Suppressor macrophage treated with lipopolysaccharide for 4 hours (primary cell): ENCODE measurements around the gene RFX5.
A peak's percentile ranks its signal among the peaks of the same experiment; 100 is the strongest.
"Not testable (repeated sequence)": the region's sequence is repeated elsewhere in the genome, so short reads cannot be mapped to it uniquely, and the experiment has no call there.

Experiments
- DNase-seq: peaks from one replicate; pipeline ENCODE4 v3.0.0-alpha.2; 2020

Gene RFX5

DNA sequence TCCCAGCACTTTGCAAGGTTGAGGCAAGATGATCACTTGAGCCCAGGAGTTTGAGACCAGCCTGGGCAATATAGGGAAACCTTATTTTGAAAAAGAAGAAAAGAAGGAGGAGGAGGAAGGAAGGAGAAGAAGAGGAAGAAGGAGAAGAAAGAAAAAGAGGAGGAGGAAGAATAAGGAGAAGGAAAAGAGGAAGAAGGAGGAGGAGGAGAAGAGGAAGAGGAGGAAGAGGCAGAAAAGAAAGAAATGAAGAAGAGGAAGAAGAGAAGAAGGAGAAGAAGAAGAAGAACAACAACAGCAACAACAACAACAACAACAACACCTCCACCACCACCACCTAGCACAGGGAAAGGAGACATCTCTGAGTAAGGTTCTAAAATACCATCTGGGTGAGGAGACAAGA lies 14.8 kb upstream of the RFX5 start:
- DNase-seq: no peak

DNA sequence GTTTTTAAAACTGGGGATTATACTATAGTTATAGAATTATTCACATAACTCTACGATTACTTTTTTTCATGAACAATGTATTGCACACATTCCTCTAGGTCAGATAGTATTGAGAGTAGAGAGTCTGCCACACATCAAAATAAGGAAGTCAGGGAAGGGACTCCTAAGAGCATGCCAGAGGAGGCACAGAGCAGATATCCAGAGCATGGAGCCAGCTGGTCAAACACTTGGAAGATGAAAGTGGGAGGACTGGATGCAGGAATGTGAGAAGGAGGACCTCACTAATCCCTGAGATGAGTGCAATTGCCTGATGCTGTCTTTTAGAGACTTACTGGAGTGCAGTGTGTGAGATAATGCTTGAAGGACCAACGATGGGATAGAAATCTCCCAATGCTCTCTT lies 9.6 kb upstream of the RFX5 start:
- DNase-seq: no peak

DNA sequence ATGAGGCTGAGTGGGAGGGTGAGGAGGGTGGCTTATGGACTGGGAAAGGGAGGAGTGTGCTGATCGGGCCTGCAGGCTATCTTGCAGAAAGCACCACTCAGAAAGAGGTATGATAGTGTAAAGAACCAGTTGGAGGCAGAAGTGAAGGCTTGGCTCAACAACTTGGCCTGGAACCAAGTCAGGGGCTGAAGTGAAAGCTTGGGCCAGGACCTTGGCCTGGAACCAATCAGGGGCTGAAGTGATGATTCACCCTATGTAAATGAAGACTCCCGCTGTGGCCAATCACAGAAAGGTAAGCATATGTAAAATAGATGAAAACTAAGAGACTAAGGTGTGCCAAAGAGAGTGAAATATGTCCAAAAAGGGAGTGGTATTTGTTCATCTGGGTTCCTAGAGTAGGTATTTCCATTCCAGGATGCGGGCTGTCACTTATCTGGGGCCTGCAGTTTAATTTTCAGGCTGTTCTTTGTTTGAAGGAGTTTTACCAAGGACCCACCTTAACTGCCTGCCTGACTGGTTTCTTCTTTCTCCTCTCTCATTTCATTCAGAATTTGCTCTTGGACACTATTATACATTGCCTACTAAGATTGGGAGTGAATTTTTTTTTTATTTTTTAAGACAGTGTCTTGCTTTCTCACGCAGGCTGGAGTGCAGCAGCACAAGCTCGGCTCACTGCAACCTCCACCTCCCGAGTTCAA lies 5.1 kb upstream of the RFX5 start:
- DNase-seq: no peak

DNA sequence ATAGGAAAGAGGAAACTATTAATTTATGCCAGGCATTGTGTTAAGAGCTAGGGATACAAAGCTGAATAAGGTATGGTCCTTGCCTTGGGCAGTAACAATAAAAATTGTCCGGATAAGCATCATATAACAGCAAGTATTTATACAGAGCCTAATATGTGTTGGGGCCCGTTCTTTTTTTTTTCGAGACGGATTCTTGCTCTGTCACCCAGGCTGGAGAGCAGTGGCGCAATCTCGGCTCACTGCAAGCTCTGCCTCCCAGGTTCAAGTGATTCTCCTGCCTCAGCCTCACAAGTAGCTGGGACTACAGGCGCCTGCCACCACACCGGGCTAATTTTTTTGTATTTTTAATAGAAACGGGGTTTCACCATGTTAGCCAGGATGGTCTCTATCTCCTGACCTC lies 3.3 kb upstream of the RFX5 start:
- not testable (repeated sequence) for DNase-seq

DNA sequence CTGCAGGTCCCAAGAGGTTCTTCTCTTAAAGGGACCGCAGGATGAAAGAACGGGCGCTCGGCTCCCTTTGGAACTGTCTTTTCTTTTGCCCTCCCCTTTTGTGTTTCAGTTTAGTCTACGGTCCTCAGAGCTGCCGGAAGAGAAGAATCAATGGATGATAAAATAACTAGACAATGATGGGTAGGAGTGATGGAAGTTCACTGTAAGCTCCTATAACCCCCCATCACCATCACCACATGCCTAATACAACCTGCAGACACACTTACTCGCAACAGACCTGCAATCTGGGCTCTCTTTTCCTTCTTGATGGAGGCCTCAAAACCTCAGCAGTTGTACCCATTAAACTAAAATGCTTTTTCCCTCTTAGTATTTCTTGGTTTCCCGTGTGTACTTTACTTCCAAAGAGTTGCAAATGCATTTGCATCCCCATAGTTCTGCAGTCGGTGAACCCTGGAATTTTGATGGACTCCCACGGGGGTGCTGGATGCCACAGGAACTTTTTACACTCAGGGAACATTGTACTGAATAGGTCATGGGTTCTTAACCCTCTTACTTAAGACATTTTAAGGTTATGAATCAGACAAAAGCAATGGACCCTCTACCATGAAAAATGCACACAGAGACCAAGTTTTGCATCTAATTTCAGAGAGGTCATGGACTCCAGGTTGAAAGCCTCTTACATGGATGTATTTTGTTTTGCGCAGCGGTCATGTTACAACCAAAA lies 633 bp upstream of the RFX5 start:
- no peak for DNase-seq

DNA sequence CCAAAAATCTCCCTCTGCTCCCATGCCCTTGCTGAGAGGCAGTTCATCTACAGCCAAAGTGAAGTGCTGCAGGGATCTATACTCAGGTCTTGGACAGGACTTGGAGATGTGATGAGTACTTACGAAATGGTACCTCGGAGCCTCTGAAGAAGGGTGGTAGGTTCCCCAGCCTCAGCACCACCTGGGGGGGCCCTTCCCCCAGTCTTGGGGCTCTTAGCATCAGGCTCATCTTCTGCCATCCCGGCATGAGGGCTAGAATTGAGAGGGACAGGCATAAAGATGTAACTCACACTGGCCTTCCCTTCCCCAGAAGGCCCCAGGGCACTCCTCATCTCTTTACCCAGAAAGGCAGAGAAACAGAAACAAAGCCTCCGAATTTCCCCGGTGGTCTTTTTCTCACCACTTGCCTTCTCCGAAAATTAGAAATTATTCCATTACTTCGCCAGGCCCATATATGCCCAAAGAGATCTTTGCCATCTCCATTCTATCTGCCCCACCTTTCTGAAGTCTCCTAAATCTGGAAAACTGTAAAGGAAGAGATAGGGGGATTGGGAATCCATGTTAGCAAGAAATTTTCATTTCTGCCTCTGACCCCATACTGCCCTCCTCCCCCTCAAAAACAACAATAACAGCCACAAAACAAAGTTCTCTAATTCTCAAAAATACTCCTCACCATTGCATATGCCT lies 827 bp downstream of the RFX5 start:
- DNase-seq: no peak

DNA sequence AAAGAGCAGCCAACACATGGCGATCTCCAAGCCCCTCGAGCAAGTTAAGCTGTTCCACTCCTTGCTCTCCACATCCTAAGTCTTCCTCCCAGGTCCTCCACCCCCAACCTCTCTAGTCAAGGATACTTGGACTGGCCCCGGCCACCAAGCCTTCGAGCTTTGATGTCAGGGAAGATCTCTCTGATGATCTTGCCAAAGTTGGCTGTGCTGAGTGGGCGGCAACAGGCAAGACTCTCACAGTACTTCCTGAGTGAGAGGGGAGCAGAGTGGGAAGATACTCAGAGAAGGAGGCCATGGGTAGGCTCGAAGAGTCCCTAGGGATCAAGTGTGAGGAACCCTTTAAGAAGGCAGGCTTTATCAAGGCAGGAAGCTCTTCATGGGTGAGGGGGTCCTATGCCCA lies 2.8 kb downstream of the RFX5 start:
- DNase-seq: peak; percentile 10

DNA sequence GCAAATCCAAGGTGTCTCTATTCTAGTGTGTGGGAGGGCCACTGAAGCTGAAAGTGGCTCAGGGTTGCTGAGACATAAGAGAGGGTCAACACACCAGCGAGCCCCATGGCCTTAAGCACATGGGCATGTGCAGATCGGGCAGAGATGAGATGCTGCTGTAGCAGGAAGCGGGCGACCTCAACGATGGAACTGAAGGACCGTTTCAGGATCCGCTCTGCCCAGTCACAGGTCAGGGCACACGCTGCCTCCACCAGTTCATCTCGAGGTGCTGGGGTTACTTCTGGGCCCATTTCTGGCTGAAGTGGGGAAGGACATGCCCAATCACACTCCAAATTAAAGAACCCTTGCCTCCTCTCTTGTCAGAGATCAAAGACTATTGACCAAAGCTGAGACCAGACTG lies 3.5 kb downstream of the RFX5 start:
- DNase-seq: no peak

DNA sequence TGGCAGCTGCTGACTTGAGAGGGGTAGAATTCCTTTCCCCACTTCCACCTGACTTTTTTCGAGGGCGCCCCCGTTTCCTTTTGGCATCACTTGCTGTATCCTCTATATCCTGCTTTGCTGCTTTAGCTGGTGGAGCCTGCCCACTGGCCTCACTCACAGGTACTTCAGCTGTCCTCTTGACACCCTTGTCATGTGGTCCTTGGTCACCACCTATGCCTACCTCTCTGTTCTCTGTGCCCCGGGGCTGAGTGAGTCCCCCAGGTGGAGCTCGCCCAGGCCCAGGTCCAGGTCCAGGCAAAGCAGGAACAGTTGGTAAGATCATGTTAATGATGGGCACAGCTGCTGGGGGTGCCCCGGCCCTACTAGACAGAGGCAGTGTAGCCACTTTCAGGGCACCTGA lies 4.5 kb downstream of the RFX5 start:
- DNase-seq: no peak

DNA sequence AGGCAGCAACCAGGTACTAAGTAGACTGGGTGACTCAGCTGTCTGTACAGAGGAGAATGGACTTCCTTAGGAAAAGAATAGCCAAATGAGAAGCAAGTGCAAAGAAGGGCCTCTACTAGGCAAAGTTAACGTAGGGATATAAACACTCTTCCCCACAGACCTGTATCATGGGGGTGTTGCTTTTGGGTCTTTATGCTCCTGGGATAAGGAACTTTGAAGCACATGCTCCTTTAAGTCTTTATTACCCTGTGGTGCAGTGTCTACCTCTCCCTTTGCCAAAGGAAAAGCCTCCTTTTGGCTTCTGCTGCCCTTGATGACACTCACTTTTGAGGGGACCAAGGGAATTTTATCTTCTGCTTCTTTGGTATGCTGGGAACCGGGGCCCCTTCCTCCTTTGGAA lies 5.0 kb downstream of the RFX5 start:
- DNase-seq: no peak

DNA sequence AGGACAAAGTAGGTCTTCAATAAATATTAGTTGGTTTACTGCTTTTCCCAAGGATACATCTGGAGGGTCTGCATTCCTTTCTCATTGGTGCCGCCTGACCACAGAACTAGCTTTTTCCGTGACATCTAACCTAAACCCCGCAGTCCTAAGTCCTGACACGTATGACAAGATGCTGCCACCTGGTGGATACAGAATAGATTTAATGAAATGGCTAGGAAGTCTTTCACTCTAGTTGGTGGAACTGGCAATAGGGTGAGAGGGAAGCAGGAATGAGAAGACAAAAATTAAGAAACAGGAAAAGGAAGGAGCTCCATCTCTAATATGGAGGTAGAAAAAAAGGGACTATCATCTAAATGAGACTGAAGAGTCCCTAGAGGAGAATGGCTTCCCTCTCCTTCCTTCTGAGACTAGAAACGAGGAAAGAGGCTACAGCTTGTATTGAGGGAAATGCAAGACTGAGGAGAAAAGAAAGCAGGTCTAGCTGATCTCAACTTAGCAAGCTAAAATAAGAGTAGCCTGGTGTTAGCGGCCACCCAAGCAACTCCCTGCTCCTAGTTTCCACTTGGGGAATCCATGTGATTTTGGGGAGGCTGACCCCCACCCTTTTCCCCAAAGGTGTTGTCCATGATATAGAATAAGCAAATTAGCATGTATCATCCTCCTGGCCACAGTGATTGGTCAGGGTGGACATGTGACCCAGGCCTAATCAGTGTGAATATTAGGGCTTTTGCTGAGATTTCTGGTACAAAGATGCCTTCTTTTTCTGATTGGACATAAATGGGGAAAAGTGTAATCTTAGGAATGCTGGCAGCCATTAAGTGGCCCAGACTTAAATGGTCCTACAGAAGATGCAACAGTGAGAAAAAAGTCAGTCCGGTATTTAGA lies 5.9 kb downstream of the RFX5 start:
- peak; percentile 90 for DNase-seq

DNA sequence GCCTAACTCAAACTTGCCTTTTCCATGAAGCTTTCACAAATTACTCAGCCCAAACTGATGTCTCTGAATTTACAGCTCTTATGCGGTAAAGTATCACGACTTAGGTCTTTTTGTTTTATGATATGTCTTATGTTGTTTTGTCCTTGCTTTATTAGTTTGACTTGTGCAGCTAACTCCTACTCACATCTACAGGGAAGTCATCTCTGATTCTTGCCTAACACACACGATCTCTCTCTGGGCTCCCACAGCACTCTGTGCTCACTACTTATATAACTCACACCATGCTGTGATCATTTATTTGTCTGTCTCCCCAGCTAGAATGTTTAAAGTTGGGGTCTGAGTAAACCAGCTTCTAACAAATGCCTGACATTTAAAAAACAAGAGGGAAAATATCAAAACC lies 10.5 kb downstream of the RFX5 start:
- DNase-seq: peak; percentile 25

DNA sequence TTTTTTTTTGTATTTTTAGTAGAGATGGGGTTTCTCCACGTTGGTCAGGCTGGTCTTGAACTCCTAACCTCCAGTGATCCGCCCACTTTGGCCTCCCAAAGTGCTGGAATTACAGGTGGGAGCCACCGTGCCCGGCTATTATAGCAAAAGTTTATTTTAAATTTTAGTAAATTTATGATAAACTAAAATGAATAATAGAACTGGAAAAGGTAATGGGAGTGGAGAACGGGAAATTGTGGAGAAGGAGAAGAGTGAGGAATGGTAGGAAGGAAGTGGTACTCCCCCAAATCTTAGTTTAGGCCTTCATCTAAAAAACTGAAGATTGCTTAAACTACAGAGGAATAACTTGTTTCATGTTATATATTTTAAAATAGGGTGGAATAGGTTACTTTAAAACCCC lies 12.2 kb downstream of the RFX5 start:
- no peak for DNase-seq

DNA sequence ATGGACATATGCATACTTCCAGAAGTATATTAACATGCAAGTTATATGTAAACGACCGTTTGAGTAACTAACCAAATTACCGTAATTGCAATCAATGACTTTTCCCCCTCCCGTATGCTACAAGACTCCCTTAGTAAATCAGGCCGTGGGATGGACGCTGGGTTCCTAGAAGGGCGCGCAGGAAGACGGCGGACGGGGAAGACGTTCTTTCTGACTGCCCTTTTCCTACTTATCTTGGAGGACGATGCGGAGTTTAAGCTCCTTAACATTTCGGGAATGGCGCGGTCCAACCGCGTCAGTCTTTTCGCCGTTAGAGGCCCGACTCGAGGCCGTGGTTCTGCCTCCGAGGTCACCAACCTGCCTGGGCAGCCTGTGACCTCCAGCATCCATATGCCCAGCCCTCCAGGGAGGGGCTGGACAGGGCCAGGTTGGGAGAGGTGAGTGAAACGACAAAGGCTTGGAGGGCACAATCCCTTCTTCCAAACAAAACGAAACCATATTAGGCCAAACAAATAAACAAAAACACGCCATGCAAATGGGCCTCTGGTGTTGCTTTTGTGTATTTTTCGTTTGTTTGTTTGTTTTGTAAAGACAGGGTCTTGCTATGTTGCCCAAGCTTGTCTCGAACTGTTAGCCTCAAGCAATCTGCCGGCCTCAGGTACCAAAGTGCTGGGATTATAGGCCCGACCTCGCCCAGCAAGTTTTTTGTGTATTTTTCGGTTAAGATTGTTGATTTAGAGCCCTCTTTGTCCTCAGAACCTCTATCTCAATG lies 19.0 kb downstream of the RFX5 start:
- DNase-seq: no peak

DNA sequence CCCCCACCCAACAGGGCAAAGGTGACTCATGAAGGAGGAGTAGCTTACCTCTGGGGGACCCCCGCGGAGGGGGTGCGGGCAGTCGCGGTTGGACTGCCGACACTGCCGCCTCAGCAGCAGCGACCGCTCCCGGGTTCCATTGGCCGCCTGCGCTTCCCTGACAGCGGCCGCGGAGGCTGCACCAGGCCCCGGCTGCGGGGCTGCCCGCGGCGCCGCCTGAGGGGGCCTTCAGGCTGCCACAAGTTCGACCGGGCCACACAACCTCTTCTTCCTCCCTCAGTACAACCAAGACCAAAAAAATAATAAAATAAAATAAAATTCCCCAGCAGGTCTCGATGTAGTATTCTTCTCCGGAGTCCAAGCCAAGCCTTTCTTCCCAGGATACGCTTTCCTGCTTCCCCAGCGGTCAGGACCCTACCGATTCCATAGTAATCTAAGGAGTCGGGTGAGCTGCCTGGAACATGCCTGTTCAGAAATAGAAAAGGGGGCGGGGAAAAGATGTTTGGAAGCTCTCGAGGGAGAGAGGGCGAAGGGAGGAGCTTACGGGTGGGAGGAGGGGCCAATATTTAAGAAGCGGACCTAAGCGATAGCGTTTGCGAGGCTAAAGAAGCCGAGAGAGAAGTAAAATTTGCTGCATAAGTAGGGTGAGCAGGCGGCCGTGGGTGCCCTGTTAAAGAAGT lies 19.7 kb downstream of the RFX5 start, which contains the start of gene PI4KB:
TSS of gene PI4KB (minus strand) at position 194 of the 680 bp plus-strand sequence. CDS start 10,935 bp downstream, outside the sequence.
- DNase-seq: peak; percentile 99

DNA sequence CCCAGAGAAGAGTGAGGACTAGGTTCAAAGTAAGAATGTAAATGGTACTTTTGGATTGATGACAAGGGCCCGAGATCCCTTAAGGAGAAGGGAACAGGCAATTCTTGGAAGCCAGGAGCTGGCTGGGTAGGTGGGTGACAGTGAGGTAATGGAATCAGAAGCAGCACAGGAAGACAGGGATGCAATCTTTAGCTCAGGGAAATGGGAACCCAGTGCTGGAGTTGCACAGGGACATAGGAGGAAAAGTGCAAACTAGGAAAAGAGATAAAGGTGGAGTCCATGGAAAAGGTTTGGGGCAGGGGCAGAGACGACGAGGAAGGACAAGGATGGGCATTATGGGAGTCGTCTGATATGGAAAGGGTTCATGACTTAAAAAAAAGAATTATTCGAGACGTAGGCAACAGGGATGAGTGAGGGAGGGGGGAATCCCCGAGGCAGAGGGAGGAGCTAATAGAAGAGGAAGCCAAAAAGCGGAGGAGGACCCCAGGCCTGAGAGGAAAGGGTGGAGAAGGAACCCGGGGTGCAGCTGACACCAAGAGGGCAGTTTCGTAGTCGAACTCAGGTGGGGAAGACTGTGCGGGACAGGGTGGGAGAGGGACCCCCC lies 20.3 kb downstream of the RFX5 start:
- DNase-seq: peak; percentile 88

DNA sequence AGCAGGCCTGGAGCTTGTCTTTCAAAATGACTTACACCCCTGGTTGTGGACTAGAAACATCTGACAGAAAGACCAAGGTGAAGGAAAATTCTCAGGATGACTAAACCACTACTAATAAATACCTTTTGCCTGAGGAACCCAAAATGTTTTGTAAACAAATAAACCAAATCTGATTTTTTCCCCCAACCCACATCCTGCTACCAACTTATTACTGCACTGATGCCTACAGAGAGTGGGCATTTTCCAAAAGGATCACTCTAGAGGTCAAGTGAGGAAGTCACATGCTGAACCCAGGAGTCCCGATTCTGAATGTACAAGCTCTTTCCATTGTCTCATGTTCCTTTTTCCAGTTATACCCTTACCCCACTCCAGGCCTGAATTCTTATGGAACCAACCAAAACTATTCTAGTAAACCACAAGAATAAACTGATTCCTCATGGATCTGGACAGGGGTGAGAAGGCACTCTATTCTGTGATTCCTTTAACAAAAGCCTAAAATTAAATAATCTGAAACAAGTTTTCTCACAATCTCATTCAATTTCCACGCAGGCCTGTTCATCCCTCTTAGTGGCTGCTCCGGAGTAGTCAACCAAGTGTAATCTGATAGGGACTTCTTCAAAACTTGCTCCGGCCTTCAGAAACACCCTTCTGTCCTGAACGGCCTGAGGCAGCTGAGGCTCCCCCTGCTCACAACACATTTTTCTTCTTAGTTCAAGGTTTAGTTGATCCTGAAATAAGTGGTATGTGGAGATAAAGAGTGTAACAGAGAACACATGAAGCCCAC lies 21.2 kb downstream of the RFX5 start:
- DNase-seq: peak; percentile 8

DNA sequence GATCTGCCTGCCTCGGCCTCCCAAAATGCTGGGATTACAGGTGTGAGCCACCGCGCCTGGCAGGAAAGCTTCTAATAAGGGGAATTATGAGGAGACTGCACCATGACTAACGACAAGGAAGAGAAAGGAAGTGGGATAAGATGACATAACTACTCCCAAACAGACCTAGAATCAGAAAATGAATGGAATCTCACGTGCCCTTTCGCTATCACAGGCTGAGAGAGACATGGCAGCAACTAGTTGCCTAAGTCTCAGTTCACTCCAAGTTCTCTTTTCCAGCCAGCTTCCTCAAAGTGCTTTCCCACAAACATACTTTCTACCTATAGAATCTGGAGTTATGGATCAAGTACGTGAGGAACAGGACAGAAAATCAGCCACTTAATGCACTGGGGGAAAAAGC lies 21.8 kb downstream of the RFX5 start:
- peak; percentile 64 for DNase-seq

DNA sequence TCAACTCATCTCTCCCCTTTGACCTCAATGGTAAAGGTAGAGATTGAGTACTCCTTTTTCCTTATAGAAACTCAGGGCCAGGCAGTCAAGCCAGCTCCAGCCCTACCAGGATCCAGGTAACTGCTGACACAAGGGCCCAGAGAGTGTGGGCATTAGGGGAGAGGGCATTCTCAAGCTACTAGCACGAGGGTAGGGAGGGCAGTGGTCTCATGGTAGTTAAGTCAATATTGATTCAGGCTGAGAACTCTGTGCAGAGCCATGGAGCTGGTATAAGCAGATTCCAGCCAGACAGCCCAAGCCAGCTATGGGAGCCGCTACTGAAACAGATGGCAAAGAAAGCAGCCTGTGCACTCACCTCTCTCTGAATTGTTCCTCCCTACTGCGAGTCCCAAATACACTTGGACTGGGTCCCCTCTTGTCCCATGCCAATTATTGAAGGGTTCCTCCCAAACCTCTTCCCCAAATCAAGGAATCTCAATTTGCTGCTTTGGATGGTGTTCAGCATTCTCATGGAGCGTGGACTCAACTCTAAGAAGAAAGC lies 22.6 kb downstream of the RFX5 start:
- DNase-seq: no peak

DNA sequence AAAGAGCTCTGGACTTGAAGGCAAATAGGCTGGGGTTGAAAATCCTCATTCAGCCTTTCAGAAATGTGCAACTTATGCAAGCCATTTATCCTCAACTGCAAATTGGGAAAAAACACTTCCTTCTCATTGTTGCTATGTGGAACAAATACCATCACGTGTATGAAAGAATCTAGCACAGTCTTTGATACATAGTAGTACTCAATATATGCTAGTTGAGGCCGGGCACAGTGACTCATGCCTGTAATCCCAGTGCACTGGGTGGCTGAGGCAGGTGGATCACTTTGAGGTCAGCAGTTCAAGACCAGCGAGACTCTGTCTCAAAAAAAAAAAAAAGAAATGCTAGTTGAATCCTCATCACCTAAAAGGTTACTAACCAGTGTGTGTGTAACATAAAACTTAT lies 28.1 kb downstream of the RFX5 start:
- DNase-seq: no peak
